Measurements from ENCODE around the gene TMEM255B.
"Not testable (repeated sequence)": the region's sequence is repeated elsewhere in the genome, so short reads cannot be mapped to it uniquely, and the experiment has no call there.

Gene TMEM255B

DNA sequence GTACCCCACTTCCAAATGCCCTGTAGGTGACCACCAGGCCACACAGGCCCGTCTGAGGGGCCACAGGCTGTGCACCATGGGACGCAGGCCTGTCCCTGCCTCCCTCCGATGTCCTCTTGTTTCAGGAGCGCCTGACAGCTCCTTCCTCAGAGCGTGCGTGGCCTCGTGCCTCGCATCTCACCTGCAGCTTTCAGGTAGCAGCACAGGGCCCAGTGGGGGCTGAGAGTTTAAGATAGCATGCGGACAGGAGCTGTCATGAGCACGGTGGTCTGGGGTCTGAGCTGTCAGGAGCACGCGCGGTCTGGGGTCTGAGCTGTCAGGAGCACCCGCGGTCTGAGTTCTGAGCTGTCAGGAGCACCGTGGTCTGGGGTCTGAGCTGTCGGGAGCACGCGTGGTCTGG is 64.7 kb downstream of the TMEM255B start:
- Histone ChIP-seq H2AFZ (ENCODE audit: low read length) (no peak overlapping the region), H3K4me1 (ENCODE audit: low read length) (no peaks in the 10 kb centered on the region), H3K36me3 (replicated peaks; ENCODE audit: insufficient read depth, low read length) (peaks cover 15% of the 10 kb centered on the region; the same call in 1 of the 2 replicates), H3K9me3 (replicated peaks; ENCODE audit: insufficient read depth, low read length) (no peaks in the 10 kb centered on the region), H3K4me2 (ENCODE audit: low read depth, low read length) (no peak overlapping the region), H3F3A (ENCODE audit: insufficient read depth, low read length) (peaks cover 56% of the 10 kb centered on the region), H3K9me2 (replicated peaks; ENCODE audit: insufficient read depth, low read length) (no peaks in the 10 kb centered on the region), H3K4me3 (ENCODE audit: low read length) (no peak overlapping the region), H3K9ac (ENCODE audit: low read length) (no peak overlapping the region), H3K27ac (ENCODE audit: low read length) (no peak overlapping the region), H4K20me1 (ENCODE audit: insufficient read depth, low read length) (no peaks in the 10 kb centered on the region), H3K27me3 (replicated peaks; ENCODE audit: insufficient read depth, low read length) (no peaks in the 10 kb centered on the region), H3K79me2 (ENCODE audit: low read length) (peaks cover 17% of the 10 kb centered on the region)
- no peak for TF ChIP-seq EZH2 (optimal IDR thresholded peaks at IDR 0.05; ENCODE audit: low read depth, low read length)
- TF ChIP-seq EZH2phosphoT487 (IDR thresholded peaks at IDR 0.05; ENCODE audit: low read length) = no peak
- TF ChIP-seq, protein P1, sequence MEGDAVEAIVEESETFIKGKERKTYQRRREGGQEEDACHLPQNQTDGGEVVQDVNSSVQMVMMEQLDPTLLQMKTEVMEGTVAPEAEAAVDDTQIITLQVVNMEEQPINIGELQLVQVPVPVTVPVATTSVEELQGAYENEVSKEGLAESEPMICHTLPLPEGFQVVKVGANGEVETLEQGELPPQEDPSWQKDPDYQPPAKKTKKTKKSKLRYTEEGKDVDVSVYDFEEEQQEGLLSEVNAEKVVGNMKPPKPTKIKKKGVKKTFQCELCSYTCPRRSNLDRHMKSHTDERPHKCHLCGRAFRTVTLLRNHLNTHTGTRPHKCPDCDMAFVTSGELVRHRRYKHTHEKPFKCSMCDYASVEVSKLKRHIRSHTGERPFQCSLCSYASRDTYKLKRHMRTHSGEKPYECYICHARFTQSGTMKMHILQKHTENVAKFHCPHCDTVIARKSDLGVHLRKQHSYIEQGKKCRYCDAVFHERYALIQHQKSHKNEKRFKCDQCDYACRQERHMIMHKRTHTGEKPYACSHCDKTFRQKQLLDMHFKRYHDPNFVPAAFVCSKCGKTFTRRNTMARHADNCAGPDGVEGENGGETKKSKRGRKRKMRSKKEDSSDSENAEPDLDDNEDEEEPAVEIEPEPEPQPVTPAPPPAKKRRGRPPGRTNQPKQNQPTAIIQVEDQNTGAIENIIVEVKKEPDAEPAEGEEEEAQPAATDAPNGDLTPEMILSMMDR (IDR thresholded peaks at IDR 0.05; ENCODE audit: low read length) = no peak
- DNase-seq = no peak

DNA sequence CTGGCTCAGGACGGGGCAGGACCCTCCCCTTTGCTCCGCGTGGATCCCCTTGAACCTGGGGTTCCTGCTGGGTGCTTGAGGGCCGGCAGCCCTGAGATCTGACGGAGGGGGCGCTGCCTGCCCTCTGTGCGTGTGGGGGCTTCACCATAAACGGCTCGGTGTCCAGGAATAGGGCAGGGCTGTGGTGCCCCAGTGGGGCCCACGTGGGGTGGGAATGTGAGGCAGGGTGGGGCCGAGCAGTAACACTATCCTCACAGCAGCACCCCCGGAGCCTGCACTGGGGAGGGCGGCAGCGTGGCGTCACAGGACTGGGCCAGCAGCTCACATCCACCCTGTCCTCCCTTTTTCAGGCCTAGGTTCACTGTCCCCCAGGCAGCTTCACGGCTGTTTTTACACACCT is 66.8 kb downstream of the TMEM255B start:
- H3K9ac ChIP-seq (ENCODE audit: low read length) = no peak overlapping the region
- H3K36me3 ChIP-seq (replicated peaks; ENCODE audit: insufficient read depth, low read length) = peaks cover 15% of the 10 kb centered on the region; the same call in 1 of the 2 replicates
- H3F3A ChIP-seq (ENCODE audit: insufficient read depth, low read length) = peaks cover 35% of the 10 kb centered on the region
- no peaks in the 10 kb centered on the region for H3K9me3 ChIP-seq (replicated peaks; ENCODE audit: insufficient read depth, low read length)
- H3K4me3 ChIP-seq (ENCODE audit: low read length) = no peak overlapping the region
- TF ChIP-seq EZH2phosphoT487 (IDR thresholded peaks at IDR 0.05; ENCODE audit: low read length) (no peak), EZH2 (optimal IDR thresholded peaks at IDR 0.05; ENCODE audit: low read depth, low read length) (no peak)
- TF ChIP-seq, protein P1 (IDR thresholded peaks at IDR 0.05; ENCODE audit: low read length) = no peak
- H3K27me3 ChIP-seq (replicated peaks; ENCODE audit: insufficient read depth, low read length) = no peaks in the 10 kb centered on the region
- no peaks in the 10 kb centered on the region for H3K9me2 ChIP-seq (replicated peaks; ENCODE audit: insufficient read depth, low read length)
- no peak overlapping the region for H3K4me2 ChIP-seq (ENCODE audit: low read depth, low read length)
- H2AFZ ChIP-seq (ENCODE audit: low read length) = no peak overlapping the region
- no peak for DNase-seq
- H3K27ac ChIP-seq (ENCODE audit: low read length) = no peak overlapping the region
- H3K79me2 ChIP-seq (ENCODE audit: low read length) = peaks cover 30% of the 10 kb centered on the region
- H4K20me1 ChIP-seq (ENCODE audit: insufficient read depth, low read length) = no peaks in the 10 kb centered on the region
- no peaks in the 10 kb centered on the region for H3K4me1 ChIP-seq (ENCODE audit: low read length)

DNA sequence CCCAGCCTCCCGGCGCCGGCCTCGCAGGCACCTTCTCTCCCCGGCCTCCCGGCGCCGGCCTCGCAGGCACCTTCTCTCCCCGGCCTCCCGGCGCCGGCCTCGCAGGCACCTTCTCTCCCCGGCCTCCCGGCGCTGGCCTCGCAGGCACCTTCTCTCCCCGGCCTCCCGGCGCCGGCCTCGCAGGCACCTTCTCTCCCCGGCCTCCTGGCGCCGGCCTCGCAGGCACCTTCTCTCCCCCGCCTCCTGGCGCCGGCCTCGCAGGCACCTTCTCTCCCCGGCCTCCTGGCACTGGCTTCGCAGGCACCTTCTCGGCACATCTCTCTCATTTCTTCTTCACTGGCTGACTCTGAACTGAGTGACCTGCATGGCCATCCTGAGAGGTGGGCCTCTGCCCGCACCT is 67.4 kb downstream of the TMEM255B start:
- H3K4me2 ChIP-seq (ENCODE audit: low read depth, low read length); H3K4me1 ChIP-seq (ENCODE audit: low read length); DNase-seq; H3K9ac ChIP-seq (ENCODE audit: low read length); H3K27me3 ChIP-seq (replicated peaks; ENCODE audit: insufficient read depth, low read length); H3K9me2 ChIP-seq (replicated peaks; ENCODE audit: insufficient read depth, low read length); H3K4me3 ChIP-seq (ENCODE audit: low read length); H3K27ac ChIP-seq (ENCODE audit: low read length); H2AFZ ChIP-seq (ENCODE audit: low read length); H3K9me3 ChIP-seq (replicated peaks; ENCODE audit: insufficient read depth, low read length); H4K20me1 ChIP-seq (ENCODE audit: insufficient read depth, low read length): not testable (repeated sequence)
- Histone ChIP-seq H3K79me2 (ENCODE audit: low read length) (peaks cover 36% of the 10 kb centered on the region), H3K36me3 (replicated peaks; ENCODE audit: insufficient read depth, low read length) (peaks cover 15% of the 10 kb centered on the region; the same call in 1 of the 2 replicates), H3F3A (ENCODE audit: insufficient read depth, low read length) (peaks cover 29% of the 10 kb centered on the region)

DNA sequence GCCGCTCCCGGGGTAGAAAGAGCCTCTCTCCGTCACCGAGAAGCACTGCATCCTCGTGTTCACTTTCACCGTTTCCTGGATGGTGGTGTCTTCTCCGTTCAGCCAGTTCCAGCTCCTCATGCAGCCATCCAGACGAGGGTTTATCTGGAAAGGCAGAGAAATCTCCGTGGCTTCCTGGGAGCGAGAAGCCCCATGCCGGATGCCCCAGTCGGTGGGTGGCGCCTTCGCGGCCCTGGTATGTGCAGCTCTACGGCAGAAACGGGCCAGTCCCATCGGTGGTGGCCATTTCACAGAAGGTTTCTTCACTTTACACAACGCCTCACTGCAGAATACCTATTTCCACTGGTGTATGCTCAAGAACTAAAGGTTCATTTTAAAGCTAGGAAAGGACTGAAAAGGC is 68.0 kb downstream of the TMEM255B start:
- no peak overlapping the region for H3K4me3 ChIP-seq (ENCODE audit: low read length)
- no peaks in the 10 kb centered on the region for H3K9me2 ChIP-seq (replicated peaks; ENCODE audit: insufficient read depth, low read length)
- H3K4me2 ChIP-seq (ENCODE audit: low read depth, low read length) = no peak overlapping the region
- H3K79me2 ChIP-seq (ENCODE audit: low read length) = peaks cover 37% of the 10 kb centered on the region
- no peak overlapping the region for H2AFZ ChIP-seq (ENCODE audit: low read length)
- no peaks in the 10 kb centered on the region for H3K9me3 ChIP-seq (replicated peaks; ENCODE audit: insufficient read depth, low read length)
- H3K36me3 ChIP-seq (replicated peaks; ENCODE audit: insufficient read depth, low read length) = peaks cover 15% of the 10 kb centered on the region; the same call in 1 of the 2 replicates
- DNase-seq = no peak
- H3K27me3 ChIP-seq (replicated peaks; ENCODE audit: insufficient read depth, low read length) = no peaks in the 10 kb centered on the region
- TF ChIP-seq, protein P1 (IDR thresholded peaks at IDR 0.05; ENCODE audit: low read length) = no peak
- no peak for TF ChIP-seq EZH2phosphoT487 (IDR thresholded peaks at IDR 0.05; ENCODE audit: low read length)
- TF ChIP-seq EZH2 (optimal IDR thresholded peaks at IDR 0.05; ENCODE audit: low read depth, low read length) = no peak
- no peaks in the 10 kb centered on the region for H4K20me1 ChIP-seq (ENCODE audit: insufficient read depth, low read length)
- H3K9ac ChIP-seq (ENCODE audit: low read length) = no peak overlapping the region
- H3F3A ChIP-seq (ENCODE audit: insufficient read depth, low read length) = peaks cover 25% of the 10 kb centered on the region
- no peaks in the 10 kb centered on the region for H3K4me1 ChIP-seq (ENCODE audit: low read length)
- no peak overlapping the region for H3K27ac ChIP-seq (ENCODE audit: low read length)
